Measurements from ENCODE around the gene AKIRIN1.

DNA sequence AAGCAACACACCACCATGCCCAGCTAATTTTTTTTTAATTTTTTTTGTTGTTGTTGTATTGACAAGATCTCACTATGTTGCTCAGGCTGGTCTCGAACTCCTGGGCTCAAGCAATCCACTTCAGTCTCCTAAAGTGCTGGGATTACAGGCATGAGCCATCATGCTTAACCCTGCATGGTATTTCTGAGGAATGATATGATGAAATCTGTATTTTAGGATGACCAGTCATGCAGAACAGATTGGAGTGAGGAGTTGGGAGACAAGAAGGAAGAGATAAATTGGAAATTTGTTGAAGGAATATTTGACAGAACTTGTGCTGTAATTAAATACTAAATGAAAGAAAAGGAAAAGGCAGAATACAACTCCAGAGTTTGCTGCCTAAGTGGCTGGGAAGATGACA, 30.4 kb downstream of the AKIRIN1 start:
- TF ChIP-seq, protein P1, sequence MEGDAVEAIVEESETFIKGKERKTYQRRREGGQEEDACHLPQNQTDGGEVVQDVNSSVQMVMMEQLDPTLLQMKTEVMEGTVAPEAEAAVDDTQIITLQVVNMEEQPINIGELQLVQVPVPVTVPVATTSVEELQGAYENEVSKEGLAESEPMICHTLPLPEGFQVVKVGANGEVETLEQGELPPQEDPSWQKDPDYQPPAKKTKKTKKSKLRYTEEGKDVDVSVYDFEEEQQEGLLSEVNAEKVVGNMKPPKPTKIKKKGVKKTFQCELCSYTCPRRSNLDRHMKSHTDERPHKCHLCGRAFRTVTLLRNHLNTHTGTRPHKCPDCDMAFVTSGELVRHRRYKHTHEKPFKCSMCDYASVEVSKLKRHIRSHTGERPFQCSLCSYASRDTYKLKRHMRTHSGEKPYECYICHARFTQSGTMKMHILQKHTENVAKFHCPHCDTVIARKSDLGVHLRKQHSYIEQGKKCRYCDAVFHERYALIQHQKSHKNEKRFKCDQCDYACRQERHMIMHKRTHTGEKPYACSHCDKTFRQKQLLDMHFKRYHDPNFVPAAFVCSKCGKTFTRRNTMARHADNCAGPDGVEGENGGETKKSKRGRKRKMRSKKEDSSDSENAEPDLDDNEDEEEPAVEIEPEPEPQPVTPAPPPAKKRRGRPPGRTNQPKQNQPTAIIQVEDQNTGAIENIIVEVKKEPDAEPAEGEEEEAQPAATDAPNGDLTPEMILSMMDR (conservative IDR thresholded peaks at IDR 0.05) = no peak
- TF ChIP-seq EZH2 (IDR thresholded peaks at IDR 0.05; ENCODE audit: low read depth) = no peak

Data from PC-9 (cell line).